LHCN-M2 (cell line): ENCODE data around the gene ALPL. TPM values are rescaled to one million over a fixed set of nuclear protein-coding genes. Genes with fewer than 3 reads are reported as not detected.

Experiments
- DNase-seq: peaks from one replicate; pipeline ENCODE4 v3.0.0-alpha.2; 2012; ENCODE audit warnings: low read depth
- total RNA-seq: library from RNA; depleted of rRNA; stranded (reverse); fragments of >200 nt; gene quantifications from 2 replicates; pipeline ENCODE4 v1.2.3, GENCODE V29; 2014

ALPL gene
- total RNA-seq, 1 experiment from 2014 or later = 128 TPM

DNA sequence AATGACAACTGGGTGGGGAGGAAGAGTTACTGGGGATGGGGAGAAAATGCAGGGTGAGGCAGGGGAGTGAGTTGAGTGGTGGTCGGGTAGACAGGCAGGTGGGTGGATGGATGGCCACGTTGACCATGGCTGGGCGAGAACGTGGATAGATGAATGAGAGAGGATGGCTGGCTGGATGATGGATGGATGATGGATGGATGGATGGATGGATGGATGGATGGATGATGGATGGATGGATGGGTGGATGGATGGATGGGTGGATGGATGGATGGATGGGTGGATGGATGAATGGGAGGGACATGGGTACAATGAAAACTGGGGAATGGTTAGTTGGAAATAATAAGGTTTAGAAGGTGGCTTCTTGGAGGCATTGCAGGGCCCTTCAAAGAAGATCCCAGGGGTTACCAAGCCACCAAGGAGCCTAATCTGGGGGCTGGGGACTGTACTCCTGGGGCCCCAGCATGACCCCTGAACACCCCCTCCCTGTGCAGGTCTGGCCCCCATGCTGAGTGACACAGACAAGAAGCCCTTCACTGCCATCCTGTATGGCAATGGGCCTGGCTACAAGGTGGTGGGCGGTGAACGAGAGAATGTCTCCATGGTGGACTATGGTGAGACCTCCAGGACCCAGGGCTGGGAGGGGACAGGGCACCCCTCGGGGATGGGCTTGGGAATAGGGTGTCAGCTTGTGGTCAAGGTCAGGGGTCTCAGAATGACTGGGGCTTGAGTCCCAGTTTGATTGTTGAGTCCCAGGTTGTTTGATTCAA, 67.0 kb downstream of the ALPL start:
- DNase-seq = no peak

DNA sequence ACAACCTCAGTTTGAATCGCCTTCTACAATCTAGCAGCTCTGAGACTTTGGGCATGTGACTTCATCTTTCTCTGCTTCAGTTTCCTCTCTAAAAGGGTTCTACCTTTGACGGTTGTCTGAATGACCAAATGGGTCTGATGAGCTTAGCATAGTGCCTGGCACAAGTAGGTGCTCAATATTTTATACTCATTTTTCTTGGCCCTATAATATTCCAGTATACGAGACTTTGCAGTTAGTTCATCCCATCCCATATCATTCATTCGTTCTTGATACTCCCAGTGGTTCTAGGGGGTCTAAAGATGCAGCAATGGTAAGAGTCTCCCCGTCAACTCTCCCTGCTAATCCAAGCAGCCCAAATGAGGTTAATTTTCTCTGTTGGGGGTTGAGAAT, 67.6 kb downstream of the ALPL start:
- no peak for DNase-seq

DNA sequence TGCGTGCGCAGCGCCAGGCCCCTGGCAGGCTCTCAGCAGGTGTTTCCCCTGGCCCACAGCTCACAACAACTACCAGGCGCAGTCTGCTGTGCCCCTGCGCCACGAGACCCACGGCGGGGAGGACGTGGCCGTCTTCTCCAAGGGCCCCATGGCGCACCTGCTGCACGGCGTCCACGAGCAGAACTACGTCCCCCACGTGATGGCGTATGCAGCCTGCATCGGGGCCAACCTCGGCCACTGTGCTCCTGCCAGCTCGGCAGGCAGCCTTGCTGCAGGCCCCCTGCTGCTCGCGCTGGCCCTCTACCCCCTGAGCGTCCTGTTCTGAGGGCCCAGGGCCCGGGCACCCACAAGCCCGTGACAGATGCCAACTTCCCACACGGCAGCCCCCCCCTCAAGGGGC, 68.1 kb downstream of the ALPL start:
- no peak for DNase-seq

DNA sequence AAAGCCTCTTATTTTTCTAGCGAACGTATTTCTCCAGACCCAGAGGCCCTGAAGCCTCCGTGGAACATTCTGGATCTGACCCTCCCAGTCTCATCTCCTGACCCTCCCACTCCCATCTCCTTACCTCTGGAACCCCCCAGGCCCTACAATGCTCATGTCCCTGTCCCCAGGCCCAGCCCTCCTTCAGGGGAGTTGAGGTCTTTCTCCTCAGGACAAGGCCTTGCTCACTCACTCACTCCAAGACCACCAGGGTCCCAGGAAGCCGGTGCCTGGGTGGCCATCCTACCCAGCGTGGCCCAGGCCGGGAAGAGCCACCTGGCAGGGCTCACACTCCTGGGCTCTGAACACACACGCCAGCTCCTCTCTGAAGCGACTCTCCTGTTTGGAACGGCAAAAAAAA, 68.7 kb downstream of the ALPL start:
- DNase-seq = no peak

DNA sequence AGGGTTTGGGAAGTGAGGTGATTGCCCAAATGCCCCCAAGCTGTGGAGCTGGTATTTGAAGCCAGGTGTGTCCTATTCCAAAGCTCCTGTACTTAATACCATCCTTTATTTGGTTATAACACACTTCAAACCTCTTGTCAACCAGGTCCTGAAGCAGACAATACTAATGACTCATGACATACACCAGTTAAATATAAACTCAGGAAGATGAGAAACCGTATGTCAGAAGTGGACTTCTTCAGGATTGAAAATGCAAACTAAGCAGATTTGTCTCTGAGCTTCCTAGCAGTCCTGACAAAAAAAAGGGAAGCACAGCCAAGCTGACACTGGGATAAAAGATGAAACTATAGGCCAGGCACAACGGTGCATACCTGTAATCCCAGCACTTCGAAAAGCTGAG, 70.6 kb downstream of the ALPL start:
- DNase-seq = no peak

DNA sequence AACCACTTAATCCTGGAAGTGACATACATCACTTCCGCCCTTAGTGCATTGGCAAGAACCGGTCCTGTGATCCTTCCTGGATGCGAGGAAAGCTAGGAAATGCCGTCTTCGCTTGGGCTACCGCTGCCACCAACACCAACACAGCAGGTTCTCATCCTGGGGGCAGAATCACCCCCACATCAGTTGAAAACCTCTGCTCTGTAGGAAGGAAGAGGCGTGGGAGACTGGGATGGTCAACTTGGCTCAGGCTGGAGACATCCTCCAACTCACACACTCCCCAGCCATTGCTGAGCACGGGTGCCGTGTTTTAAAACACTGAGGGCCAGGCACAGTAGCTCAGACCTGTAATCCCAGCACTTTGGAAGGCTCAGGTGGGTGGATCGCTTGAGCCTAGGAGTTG, 74.9 kb downstream of the ALPL start:
- DNase-seq = no peak

DNA sequence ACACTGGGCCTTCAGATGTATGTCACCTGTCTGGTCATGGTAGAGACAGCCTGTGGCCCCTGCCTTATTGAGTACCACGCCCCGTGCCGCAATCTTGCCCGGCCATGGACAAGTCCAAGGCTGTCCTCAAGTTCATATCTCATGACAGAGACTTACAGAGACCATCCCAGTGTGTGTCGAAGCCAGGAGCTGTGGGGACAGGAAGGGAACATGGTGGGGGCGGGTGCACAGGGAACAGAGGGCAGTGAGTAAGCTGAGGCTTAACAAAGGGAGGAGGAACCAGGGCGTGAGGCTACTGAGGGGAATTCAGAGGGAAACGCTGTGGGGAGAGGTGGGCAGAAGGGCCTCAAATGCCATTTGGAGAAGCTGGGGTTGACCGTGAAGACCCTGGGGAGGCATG, 75.8 kb downstream of the ALPL start:
- no peak for DNase-seq

DNA sequence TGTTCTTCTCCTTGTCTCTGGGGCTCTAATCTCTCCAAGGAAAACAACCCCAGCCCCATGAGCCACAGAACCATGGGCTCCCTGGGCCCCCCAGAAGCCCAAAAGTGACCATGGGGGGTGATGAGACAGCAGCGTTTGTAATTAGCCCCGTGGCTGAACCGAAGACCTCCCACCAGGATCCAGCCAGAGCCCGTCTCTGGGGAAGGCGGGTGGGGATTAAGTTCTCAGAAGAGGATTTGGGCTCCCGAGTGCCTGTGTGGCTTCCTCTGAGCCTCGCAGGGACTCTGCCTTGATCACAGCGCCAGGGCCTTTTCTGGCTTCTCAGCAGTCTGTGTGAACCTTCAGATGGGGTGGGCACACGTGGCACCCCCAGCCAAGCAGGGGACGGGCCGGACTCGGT, 77.0 kb downstream of the ALPL start:
- no peak for DNase-seq

DNA sequence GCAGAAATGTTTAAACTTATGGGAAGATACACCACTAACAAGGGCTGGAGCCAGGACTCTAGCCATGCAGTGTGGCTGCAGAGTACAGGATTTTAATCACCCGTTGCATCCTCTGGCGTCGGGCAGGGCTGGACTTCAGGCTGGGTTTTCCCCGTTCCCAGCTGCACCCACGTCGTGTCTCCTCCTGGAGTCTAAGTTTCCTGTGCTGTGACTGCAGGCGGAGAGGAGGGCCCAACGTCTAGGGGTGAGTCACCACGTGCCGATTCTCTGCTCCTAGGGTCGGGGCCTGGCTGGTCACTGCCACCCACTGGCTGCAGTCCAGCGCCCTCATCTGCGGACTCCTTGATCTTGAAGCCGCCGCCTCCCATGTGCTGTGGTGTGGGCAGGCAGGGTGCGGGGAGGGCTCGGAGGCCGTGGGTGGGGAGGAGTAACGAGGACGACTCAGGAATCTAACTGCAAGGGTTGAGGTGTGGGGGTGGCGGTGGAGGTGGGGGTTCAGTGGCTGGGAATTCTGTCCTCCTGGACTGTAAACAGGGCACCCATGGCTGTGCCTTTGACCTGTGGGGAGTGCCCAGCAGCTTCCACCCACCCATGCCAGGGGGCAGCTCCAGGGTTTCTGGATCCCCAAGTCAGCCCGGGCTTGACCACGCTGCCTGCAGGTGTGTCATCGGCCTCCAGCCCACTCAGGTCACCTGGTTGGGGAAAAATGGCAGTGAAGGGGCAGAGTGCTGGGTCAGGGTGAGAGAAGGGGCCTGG, 77.8 kb downstream of the ALPL start:
- peak; percentile 89 for DNase-seq

DNA sequence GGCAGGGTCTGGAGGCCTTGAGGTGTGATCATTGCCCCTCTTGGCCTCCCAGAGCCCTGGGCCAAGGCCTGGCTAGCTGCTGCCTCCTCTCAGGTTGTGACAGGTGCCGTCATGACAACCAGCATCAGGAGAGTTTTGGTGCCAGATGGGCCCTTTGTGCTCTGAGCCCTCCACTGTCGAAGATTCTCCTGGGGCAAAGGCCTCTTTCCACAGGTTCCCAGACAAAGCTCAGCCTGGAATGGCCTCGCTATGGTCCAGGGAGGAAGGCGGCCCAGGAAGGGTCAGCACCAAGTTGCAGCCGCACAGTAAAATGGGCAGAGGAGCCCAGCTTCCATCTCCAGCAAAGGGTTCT, 78.4 kb downstream of the ALPL start:
- no peak for DNase-seq

DNA sequence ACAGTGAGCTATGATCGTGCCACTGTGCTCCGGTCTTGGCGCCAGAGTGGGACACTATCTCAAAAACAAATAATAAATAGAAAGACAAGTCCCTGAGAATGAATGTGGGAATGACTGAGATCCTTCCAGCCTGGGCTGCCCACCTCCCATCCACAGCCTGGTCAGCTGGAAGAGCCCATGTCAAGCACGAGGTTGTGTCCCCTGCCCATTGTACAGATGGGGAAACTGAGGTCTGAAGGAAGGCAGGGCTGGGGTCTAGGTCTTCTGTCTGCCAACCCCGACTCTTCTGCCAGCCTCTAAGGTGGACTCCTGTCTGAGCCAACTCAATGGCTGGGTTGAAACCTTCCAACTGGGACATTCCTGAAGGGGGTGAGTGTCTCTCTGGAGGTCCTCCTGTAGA, 80.4 kb downstream of the ALPL start:
- DNase-seq = no peak

DNA sequence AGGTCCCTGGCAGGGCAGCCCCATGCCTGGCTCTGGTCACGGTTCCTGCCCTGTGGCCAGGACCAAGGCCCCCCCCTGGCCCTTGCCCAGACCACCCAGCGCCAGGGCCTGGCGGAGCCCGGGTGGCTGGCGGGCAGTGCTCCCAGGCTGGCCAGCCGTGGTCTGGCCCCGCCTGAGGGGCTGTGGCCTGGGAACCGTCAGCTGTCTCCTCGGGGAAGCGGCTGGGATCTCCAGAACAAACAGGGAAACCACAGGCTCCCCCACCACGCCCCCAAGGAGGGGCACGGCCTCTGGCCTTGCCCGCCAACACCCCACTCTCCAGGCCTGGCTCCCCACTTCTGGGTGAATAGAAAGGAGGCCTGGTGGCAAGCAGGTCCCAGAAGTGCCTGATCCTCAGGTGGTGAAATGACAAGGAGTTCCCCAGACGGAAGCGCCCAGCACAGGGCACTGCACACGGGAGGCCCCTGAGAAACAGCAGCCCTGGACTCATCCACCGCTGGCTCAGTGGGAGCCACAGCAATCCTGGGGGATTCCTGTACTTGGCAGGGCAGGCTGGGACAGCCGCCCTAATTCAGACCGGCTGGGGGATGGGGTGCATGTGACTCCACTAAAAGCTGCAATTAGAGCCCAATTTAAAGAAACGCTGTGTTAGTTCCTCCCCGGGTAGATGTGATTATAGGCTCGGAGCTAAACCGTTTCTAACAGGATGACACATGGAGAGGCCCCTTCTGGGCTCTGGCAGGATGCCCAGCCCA, 81.1 kb downstream of the ALPL start:
- peak; percentile 42 for DNase-seq

DNA sequence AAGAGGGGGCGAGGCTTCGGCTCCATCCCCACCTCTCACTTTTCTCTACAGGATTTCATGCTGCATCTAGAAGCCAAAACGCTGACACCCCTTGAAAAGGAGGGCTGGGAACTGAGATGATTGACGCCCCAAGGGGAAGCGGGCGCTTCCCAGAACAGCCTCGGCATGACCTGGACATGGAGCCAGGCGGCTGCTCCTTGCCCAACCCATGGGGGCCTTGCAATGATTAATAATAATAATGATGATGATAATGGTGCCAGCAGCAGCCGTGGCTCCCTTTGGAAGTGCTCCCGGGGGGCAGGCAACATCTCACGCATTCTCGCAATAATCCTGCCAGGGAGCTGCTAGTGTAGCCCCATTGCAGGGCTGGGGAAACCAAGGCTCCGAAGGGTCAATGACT, 81.7 kb downstream of the ALPL start:
- DNase-seq = no peak

DNA sequence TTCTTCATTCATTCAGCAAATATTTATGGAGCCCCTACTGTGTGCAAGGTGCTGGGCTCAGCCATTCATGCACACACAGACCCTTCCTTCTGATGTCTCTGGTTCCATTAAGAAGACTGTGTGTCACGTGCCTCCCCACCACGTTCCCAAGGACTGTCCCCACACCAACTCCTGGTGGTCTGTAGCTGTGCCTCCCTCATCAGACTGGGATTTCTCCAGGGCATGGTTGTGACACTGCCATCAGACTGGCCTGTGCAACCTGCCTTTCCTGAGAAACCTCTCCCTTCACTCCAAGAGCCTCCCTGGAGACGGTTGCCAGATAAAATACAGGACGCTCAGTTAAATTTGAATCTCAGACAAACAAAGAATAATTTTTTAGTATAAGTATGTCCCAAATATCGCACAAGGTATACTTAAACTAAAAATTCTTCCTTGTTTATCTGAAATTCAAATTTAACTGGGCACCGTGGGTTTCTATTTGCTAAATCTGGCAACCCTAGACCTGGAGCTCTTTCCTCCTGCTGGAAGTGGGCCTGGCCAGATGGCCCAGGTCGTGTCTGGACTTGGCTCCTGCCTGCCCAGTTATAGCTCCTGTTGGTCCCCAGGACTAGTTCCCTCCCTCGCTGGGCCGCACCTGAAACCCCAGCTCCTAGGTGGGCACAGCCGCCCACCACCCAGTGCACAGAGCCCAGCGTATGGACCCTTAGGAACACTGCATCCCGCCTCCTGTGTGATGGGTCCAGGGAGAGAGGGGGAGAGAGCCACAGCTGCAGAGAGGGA, 83.1 kb downstream of the ALPL start:
- no peak for DNase-seq

DNA sequence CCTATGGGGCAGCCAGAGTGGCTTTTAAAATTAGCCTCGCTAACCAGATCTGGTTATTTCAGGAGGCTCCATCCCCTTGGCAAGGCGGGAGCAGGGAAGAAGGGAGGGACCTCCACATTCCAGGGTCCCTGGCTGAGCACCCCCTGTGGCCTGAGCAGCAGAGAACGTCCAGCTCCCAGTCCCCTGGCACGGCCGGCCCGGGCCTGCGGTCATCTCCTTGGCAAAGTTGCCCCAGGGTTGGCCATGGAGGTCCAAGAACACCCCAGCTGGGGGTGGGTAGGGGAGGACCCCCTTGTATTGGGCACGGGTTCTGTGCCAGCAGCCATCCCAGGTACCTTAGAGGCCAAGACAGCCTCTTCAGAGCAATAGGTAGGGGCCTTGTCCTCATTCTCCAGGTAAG, 84.0 kb downstream of the ALPL start:
- no peak for DNase-seq

DNA sequence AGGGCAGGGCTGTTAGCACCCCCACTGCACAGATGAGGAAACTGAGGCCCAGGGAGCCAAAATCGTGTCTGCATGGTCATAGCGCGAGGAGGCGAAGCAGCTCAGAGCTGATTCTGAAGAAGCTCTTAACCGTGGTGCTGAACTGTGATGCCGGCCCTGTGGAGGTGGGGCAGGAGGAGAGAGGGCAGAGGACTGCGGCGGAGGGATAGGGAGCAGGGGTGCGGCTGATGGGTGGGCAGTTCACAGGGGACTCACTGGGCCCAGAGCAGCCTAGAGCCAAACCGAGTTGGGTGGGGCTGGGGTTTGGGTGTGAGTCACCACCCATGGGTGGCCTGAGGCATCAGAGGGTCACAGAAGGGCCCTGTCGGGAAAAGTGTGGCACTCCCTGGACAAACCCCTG, 85.3 kb downstream of the ALPL start:
- DNase-seq = no peak

DNA sequence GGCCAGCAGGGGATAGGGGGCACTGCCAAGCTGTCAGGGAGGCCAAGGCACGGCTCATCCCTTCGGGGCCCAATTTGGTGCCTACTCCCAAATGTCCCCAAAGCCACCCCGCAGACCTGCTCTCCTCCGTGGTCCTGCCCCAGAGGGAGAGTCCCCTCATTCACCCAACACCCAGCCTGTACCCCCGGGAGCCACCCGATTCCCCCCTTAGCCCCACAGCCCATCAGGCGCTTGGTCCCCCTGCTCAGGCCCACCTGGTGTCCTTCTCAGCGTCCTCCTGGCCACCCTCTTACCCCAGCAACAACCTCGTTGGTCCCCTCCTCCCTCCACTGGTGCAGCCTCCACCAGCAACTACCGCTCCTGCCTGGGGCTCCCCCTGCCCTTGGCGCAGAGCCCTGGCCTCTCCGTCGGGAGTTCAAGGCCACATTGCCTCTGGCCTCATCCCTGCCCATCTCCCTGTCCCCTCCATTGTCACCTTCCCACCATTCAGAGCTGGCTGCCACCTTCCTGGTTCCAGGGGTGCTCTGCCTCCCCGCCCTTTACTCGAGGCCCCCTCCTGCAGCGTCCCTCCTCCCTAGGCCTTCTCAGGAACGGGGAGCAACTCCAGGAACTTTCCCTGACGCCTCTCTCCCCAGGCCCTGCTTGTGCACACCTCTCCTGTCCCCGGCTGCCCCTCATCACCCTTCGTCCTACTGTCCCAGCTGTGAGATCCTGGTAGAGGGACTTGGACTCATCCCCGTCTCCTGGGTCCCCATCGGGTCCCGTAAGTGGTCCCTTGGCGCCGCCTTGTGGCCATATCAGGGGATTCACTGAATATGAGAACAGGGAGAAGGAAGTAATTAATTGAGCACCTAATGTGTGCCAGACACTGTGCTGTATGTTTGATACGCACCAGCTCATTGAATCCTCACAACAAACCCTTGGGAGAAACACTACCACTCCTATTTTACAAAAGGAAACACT, 86.0 kb downstream of the ALPL start:
- DNase-seq = peak; percentile 62

DNA sequence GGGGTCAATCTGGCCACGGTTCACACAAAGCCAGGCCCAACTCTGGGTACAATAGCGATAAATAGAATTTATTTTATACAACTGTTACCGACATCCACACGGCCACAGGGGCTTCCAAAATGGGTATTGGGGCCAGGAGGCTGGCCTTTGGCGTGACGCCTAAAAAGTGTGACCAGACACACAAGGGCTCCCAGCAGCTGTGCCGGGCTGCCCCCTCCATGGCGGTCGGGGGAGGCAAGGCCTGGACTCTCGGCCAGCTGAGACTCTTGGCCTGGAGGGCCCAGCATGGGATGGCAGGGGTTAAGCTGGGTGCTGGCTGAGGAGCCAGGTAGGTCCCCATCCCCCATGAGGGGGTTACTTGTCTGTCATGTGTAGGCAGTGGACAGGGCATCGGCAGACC, 87.0 kb downstream of the ALPL start:
- DNase-seq = no peak

DNA sequence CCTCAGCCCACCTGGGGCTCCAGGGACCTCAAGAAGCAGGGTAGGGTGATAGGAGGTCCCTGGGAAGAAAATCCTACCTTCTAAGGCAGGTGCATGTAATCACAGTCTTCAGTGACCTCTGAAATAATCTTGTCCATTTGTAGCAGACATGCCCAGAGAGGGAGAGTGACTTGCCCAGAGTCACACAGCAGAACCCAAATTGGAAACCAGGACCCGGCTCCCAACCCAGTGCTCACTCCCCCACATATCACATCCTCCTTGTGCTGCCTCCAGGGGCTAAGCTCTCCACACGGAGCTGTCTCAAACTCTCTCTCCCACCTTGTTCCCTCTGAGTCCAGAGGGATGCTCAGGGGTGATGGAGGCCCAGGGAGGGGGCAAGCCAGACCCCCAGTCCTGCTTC, 87.4 kb downstream of the ALPL start:
- no peak for DNase-seq

DNA sequence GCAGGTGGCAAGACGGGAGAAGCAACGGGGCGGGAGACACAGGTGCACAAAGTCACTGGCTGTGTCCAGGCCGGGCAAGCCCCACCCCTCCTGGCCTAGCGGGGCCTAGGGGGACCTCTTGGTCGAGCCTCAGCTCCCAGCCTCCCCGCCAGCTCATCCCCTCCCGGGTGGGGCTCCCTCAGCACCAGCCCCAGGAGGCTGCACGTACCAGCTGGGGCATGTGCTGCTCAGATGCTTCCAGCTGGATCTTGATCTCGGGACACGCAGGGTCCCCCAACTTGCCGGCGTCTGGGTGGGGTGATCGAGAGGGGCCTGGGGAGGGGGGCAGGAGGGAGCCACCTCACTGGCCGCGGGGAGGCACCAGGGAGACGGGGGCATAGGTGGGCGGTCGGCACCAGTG, 88.5 kb downstream of the ALPL start:
- no peak for DNase-seq

DNA sequence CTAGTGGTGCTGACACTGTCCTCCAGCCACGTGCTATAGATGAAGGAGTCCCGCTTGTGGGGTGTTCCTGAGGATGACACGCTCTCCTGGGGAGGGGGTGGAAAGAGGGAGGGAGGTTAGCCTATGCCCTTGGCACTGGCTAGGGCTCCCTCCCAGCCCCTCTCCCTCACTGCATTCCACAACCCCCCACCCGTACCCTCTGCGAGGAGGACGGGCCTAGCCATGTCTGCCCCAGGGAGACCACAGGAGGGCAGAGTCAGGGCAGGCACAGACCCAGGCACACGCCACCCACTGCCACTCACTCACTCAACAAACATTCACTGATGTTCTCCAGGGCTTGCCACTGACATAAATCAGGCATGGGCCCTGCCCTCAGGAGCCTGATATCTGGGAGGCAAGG, 89.2 kb downstream of the ALPL start:
- DNase-seq = no peak
